Spleen (tissue), 7 donors: ENCODE measurements around the gene PPIA.

Source experiments
- POLR2A ChIP-seq, 3 donors: fragments of 450-650 bp; IDR thresholded peaks; one replicate each; pipeline ENCODE4 v1.5.1; 2017; ENCODE audit warnings: antibody characterized with exemption in 3 of 3, mild to moderate bottlenecking in 1 of 3
- POLR2AphosphoS5 ChIP-seq, 3 donors: sonication (generic); formaldehyde crosslinking; IDR thresholded peaks; one replicate each; pipeline ENCODE4 v1.5.1; 2017; ENCODE audit warnings: antibody characterized with exemption in 3 of 3
- TF ChIP-seq, protein P1 (sequence below), 11 experiments: fragments of 200-600 bp in 7 of 11; fragments of 450-650 bp in 4 of 11; sonication (generic) in 4 of 11; IDR thresholded peaks in 8 of 11; conservative IDR thresholded peaks in 3 of 11; 1 replicate in 7 of 11; 2 replicates in 4 of 11; pipeline versions ENCODE4 v1.4.0 to v1.8.0; 2016 to 2021; ENCODE audit warnings: antibody characterized with exemption in 11 of 11, inconsistent platforms in 4 of 11, mild to moderate bottlenecking in 1 of 11
- donor health status: DM: no; HTN: no; CAD: no; lungs with moderate emphysema.
- donor health status: DM: no; HTN: no; CAD: no.
- donor health status: DM: no; HTN: no; CAD: no.

DNA sequence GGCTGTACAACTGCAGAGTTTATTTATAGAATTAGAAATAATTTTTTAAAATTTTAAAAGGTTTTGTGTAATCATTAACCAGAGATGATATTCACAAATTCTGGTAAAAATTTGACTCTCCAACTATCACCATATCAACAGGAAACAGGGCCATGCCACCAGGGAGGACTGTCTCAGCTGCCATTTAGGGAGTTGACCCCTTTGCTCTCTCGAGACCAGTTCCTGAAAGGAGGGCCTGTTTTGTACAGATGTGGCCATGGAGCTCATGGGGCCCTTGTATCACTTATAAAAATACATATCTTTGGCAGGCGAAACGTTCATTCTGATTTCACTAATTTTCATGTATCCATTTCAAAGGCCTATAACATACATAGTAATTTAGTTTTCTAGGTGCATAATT, 31.1 kb downstream of the PPIA start:
- TF ChIP-seq, protein P1, sequence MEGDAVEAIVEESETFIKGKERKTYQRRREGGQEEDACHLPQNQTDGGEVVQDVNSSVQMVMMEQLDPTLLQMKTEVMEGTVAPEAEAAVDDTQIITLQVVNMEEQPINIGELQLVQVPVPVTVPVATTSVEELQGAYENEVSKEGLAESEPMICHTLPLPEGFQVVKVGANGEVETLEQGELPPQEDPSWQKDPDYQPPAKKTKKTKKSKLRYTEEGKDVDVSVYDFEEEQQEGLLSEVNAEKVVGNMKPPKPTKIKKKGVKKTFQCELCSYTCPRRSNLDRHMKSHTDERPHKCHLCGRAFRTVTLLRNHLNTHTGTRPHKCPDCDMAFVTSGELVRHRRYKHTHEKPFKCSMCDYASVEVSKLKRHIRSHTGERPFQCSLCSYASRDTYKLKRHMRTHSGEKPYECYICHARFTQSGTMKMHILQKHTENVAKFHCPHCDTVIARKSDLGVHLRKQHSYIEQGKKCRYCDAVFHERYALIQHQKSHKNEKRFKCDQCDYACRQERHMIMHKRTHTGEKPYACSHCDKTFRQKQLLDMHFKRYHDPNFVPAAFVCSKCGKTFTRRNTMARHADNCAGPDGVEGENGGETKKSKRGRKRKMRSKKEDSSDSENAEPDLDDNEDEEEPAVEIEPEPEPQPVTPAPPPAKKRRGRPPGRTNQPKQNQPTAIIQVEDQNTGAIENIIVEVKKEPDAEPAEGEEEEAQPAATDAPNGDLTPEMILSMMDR (IDR thresholded peaks at IDR 0.05 in 8 of 11, conservative IDR thresholded peaks at IDR 0.05 in 3 of 11): no peak
- TF ChIP-seq POLR2AphosphoS5 (IDR thresholded peaks at IDR 0.05): no peak
- TF ChIP-seq POLR2A (IDR thresholded peaks at IDR 0.05): no peak
